Esophagus muscularis mucosa (tissue), 3 donors: ENCODE measurements around the gene PRX.

Experiments
- POLR2AphosphoS5 ChIP-seq, 2 donors: sonication (generic); formaldehyde crosslinking; IDR thresholded peaks; one replicate each; pipeline ENCODE4 v1.6.1; 2017; ENCODE audit warnings: antibody characterized with exemption in 2 of 2
- TF ChIP-seq, protein P1 (sequence below), 3 experiments: fragments of 200-600 bp in 2 of 3; fragments of 450-650 bp in 1 of 3; sonication (generic) in 2 of 3; IDR thresholded peaks; one replicate each; pipeline ENCODE4 v1.5.1; 2017 to 2019; ENCODE audit warnings: antibody characterized with exemption in 3 of 3, mild to moderate bottlenecking in 2 of 3, moderate library complexity in 1 of 3

DNA sequence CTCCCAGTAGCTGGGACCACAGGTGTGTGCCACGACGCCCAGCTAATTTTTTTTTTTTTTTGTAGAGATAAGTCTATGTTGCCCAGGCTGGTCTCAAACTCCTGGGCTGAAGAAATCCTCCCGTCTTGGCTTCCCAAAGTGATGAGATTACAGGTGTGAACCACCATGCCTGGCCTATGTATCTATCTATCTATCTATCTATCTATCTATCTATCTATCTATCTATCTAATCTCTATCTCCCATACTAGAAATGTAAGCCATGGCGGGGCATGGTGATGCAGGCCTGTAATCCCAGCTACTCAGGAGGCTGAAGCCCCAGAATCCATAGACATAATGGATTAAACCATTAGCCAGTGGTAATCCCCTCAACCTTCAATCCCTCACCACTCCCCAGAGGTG, 37.5 kb upstream of the PRX start:
- TF ChIP-seq, protein P1, sequence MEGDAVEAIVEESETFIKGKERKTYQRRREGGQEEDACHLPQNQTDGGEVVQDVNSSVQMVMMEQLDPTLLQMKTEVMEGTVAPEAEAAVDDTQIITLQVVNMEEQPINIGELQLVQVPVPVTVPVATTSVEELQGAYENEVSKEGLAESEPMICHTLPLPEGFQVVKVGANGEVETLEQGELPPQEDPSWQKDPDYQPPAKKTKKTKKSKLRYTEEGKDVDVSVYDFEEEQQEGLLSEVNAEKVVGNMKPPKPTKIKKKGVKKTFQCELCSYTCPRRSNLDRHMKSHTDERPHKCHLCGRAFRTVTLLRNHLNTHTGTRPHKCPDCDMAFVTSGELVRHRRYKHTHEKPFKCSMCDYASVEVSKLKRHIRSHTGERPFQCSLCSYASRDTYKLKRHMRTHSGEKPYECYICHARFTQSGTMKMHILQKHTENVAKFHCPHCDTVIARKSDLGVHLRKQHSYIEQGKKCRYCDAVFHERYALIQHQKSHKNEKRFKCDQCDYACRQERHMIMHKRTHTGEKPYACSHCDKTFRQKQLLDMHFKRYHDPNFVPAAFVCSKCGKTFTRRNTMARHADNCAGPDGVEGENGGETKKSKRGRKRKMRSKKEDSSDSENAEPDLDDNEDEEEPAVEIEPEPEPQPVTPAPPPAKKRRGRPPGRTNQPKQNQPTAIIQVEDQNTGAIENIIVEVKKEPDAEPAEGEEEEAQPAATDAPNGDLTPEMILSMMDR (IDR thresholded peaks at IDR 0.05): no peak
- TF ChIP-seq POLR2AphosphoS5 (IDR thresholded peaks at IDR 0.05): no peak
